ENCODE measurements around the gene NET1.

Gene NET1

DNA sequence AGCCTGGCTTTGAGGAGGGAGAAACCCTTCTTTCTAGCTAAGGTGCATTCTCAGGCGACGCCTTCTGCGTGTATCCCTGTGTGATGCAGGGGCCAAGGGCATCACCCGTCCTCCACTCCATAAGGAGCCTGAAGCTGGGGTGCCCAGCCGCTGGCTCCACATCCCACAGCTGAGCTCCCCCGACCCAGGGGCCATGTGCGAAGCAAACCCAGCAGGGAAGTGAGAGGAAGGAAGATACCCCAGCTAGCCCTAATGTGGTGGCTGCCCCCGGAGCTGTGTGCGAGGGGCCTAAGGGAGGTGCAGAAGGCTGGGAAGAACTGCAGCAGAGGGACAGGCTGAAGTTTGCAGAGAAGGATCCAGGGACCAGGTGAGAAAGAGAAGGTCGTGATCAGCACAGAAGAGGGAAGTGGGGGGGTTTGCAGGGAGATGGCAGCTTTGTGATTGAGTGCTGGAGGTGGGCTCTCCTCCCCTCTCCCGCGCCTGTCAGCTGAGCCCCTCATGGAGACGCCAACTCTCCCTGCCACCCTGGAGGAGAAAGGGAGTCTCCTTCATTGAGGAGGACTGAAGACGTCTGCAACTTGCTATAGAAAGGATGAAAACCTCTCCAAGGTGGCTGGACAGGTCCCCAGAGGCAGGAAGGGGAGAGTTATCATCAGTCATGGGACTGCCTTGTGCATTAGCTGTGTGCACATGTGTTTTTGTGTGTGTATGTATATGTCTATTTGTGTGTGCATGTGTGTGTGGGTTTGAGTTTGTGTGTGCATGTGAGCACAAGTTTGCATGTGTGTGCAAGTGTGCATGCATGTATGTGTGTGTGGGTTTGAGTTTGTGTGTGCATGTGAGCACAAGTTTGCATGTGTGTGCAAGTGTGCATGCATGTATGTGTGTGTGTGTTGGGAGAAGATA is 90.5 kb downstream of the NET1 start:
- Histone ChIP-seq H3K27me3 (ENCODE audit: insufficient read depth, low read length, poor library complexity) (peaks cover 14% of the 10 kb centered on the region), H3K36me3 (ENCODE audit: insufficient read depth, low read length) (no peaks in the 10 kb centered on the region)

DNA sequence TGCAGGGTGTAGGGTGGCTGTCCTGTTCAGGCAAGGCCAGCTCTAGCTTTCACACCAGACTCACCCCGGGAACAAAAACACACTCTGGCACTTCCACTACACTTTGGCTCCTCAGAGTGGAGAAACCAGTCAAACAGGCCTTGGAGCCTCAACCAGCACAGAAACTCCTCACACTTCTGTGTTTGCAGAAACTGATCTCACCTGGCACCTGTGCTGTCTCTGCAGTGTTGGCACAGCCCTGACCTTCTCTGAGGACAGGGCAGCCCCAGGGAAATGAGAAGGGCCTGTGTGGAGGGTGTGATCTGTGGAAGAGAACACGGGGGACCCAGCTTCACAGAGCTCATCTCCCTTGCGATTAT is 91.1 kb downstream of the NET1 start:
- DNase-seq (no peak), ATAC-seq (ENCODE audit: insufficient read depth, low read depth) (no peak)
- Histone ChIP-seq H4K20me1 (ENCODE audit: insufficient read depth, low read length) (peaks cover 2% of the 10 kb centered on the region; the same call in 1 of the 2 replicates), H3K36me3 (ENCODE audit: insufficient read depth, low read length) (no peaks in the 10 kb centered on the region), H3K4me1 (ENCODE audit: insufficient read depth, low read length) (no peaks in the 10 kb centered on the region), H3K4me3 (ENCODE audit: low read depth in 1 of 2, low read length in 2 of 2) (no peak overlapping the region), H3K27me3 (ENCODE audit: insufficient read depth, low read length, poor library complexity) (peaks cover 14% of the 10 kb centered on the region), H3K4me2 (ENCODE audit: insufficient read depth, low read length) (no peak overlapping the region), H3K27ac (ENCODE audit: low read length) (no peak overlapping the region), H3K9me3 (ENCODE audit: insufficient read depth, low read length, severe bottlenecking) (no peaks in the 10 kb centered on the region), H3K79me2 (ENCODE audit: insufficient read depth, low read length) (no peaks in the 10 kb centered on the region), H3K9ac (ENCODE audit: low read depth, low read length) (no peak overlapping the region), H2AFZ (ENCODE audit: low read depth, low read length) (no peak overlapping the region)
- TF ChIP-seq, protein P1, sequence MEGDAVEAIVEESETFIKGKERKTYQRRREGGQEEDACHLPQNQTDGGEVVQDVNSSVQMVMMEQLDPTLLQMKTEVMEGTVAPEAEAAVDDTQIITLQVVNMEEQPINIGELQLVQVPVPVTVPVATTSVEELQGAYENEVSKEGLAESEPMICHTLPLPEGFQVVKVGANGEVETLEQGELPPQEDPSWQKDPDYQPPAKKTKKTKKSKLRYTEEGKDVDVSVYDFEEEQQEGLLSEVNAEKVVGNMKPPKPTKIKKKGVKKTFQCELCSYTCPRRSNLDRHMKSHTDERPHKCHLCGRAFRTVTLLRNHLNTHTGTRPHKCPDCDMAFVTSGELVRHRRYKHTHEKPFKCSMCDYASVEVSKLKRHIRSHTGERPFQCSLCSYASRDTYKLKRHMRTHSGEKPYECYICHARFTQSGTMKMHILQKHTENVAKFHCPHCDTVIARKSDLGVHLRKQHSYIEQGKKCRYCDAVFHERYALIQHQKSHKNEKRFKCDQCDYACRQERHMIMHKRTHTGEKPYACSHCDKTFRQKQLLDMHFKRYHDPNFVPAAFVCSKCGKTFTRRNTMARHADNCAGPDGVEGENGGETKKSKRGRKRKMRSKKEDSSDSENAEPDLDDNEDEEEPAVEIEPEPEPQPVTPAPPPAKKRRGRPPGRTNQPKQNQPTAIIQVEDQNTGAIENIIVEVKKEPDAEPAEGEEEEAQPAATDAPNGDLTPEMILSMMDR (IDR thresholded peaks at IDR 0.05; ENCODE audit: borderline replicate concordance, extremely low read depth, low read length, poor library complexity, severe bottlenecking) = no peak
- no peak for TF ChIP-seq EZH2 (IDR thresholded peaks at IDR 0.05; ENCODE audit: borderline replicate concordance, low read depth, low read length, severe bottlenecking)

More for the DNA sequence above, 90.5 kb downstream of the NET1 start:
- no peak for DNase-seq
- Histone ChIP-seq H3K4me1 (ENCODE audit: insufficient read depth, low read length) (no peaks in the 10 kb centered on the region), H3K9me3 (ENCODE audit: insufficient read depth, low read length, severe bottlenecking) (no peaks in the 10 kb centered on the region), H3K4me2 (ENCODE audit: insufficient read depth, low read length) (no peak overlapping the region), H3K27ac (ENCODE audit: low read length) (no peak overlapping the region), H3K79me2 (ENCODE audit: insufficient read depth, low read length) (no peaks in the 10 kb centered on the region), H3K9ac (ENCODE audit: low read depth, low read length) (no peak overlapping the region), H3K4me3 (ENCODE audit: low read depth in 1 of 2, low read length in 2 of 2) (no peak overlapping the region), H4K20me1 (ENCODE audit: insufficient read depth, low read length) (peaks cover 2% of the 10 kb centered on the region; the same call in 1 of the 2 replicates), H2AFZ (ENCODE audit: low read depth, low read length) (no peak overlapping the region)
- no peak for TF ChIP-seq EZH2 (IDR thresholded peaks at IDR 0.05; ENCODE audit: borderline replicate concordance, low read depth, low read length, severe bottlenecking)
- TF ChIP-seq, protein P1 (IDR thresholded peaks at IDR 0.05; ENCODE audit: borderline replicate concordance, extremely low read depth, low read length, poor library complexity, severe bottlenecking) = no peak
- no peak for ATAC-seq (ENCODE audit: insufficient read depth, low read depth)

DNA sequence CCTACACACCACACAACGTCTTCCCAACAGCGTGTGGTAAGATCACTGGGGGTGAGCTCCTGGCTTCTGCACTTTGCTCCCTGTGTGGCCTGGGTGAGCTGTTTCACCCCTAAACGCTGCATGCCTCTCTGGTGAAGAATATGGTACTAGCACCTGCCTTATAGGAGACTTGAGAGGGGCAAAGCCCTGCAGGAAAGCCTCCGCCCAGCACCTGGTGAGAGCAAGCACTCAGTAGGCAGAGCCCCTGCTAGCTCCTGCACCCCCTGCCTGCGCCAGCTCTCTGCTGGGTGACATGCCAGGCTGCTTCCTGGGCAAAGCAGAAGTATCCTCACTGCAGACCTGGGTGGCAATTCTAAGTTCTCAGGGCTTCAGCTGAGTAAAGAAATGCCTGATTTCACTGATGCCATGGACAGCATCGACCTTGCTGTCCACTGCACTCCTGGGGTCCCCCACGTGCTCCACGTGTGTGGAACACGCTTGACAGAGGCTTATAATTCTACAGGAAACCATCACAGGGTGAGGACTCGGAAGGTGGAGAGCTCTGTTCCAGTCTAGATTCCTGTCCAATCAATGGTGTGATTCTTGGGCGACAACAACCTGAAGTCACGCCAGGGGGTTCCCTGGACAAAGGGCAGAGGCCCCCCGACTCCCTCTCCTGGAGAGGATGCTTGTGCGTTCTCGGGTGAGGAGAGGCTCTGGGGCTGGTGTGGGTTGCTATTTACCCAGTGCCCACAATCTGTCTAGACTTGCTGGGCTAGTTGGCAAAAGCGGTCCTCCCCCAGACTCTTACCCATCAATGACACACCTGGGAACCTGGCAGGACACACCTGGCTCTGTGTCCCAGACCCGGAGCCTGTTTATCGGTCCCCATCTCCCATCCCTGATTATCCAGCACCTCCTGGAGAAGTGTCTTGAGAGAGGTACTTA is 92.1 kb downstream of the NET1 start:
- H3K79me2 ChIP-seq (ENCODE audit: insufficient read depth, low read length) = no peaks in the 10 kb centered on the region
- no peak overlapping the region for H3K27ac ChIP-seq (ENCODE audit: low read length)
- no peak overlapping the region for H2AFZ ChIP-seq (ENCODE audit: low read depth, low read length)
- ATAC-seq (ENCODE audit: insufficient read depth, low read depth) (no peak), DNase-seq (no peak)
- H3K9ac ChIP-seq (ENCODE audit: low read depth, low read length) = no peak overlapping the region
- no peaks in the 10 kb centered on the region for H3K4me1 ChIP-seq (ENCODE audit: insufficient read depth, low read length)
- no peak overlapping the region for H3K4me3 ChIP-seq (ENCODE audit: low read depth in 1 of 2, low read length in 2 of 2)
- H3K27me3 ChIP-seq (ENCODE audit: insufficient read depth, low read length, poor library complexity) = peaks cover 14% of the 10 kb centered on the region
- TF ChIP-seq EZH2 (IDR thresholded peaks at IDR 0.05; ENCODE audit: borderline replicate concordance, low read depth, low read length, severe bottlenecking) = no peak
- TF ChIP-seq, protein P1 (IDR thresholded peaks at IDR 0.05; ENCODE audit: borderline replicate concordance, extremely low read depth, low read length, poor library complexity, severe bottlenecking) = no peak
- no peaks in the 10 kb centered on the region for H3K9me3 ChIP-seq (ENCODE audit: insufficient read depth, low read length, severe bottlenecking)
- no peak overlapping the region for H3K4me2 ChIP-seq (ENCODE audit: insufficient read depth, low read length)
- no peaks in the 10 kb centered on the region for H3K36me3 ChIP-seq (ENCODE audit: insufficient read depth, low read length)
- H4K20me1 ChIP-seq (ENCODE audit: insufficient read depth, low read length) = peaks cover 2% of the 10 kb centered on the region; the same call in 1 of the 2 replicates
